ENCODE results near the gene DYSF. TPM values are rescaled to one million over a fixed set of nuclear protein-coding genes. Genes with fewer than 3 reads are reported as not detected.

DYSF gene
- total RNA-seq, 1 donor from 2014 or later, result 21.8 TPM

DNA sequence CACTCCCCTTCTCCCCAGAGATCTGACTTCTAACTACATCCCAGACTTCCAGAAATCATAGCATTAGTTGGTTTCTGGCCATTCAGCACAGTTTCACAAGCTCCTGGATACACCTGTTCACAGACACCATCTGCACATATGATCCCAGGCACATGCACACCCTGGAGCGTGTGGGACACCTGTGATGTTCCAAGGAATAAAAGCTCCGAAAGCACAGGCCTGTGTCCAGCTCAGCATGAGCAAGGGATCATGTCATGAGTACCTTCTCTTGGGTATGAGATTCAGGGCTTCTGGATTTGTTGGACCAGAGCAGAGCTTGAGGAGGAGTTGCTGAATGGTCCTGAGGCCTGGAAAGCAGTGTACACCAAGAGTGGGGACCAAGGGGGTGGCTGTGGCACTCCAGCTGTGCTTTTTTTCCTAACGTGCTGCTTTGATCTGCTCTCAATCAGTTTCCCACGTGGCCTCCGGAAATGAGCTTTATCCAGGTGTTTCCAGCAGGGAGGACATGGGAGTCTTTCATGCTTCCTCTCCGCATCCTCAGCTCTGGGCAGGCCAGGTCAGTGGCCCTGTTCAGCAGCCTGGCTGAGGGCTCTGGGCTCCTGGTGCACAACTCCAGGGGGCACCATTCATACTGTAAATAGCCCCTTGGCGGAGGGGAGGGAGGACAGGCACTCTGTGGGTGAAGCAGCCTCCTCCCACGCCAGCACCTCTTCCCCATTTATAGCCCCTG lies 1.8 kb downstream of the DYSF start:
- DNase-seq (ENCODE audit: low spot score) (no peak), ATAC-seq (no peak)
- intact Hi-C loops (cut with DNase I), result no loop called here

DNA sequence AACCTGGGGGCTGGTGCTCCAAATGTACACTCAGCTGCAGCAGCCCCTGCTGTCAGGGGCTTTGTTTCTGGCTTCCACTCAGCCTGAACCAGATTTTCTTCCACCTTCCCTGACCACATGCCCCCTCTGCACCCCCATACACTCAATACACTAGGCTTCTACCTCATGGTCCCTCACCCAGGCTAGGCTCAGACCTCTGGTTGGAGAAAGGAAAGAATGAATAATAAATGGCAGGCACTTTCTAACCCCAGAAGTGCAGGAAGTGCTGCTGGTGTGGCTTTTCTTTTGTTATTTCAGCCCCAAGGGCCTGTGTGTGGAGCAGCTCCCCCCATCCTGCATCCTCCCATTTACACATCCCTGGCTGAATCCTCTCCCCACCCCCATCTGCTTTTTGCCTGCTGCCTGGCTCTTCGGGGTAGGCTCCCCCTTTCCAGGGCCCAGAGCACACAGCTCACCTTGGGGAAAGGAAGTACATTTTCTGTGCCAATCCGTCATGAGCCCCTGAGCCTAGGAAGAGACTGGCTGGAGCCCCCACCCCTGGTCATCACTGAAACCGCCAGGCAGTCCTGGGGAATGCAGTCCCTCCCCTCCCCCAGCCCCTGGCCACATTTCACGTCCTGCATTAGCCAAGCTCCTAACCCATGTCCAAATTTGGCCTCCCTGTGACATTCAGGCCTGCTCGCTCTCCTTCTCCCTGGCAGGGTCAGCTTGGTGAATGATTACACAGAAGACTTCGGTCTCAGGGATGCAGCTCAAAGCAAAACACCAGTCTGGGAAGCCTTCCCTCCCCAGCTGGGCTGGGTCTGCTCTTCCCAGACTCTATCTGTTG lies 2.6 kb downstream of the DYSF start:
- intact Hi-C loops (cut with DNase I), result no loop called here
- no peak for DNase-seq (ENCODE audit: low spot score)
- ATAC-seq, result no peak

DNA sequence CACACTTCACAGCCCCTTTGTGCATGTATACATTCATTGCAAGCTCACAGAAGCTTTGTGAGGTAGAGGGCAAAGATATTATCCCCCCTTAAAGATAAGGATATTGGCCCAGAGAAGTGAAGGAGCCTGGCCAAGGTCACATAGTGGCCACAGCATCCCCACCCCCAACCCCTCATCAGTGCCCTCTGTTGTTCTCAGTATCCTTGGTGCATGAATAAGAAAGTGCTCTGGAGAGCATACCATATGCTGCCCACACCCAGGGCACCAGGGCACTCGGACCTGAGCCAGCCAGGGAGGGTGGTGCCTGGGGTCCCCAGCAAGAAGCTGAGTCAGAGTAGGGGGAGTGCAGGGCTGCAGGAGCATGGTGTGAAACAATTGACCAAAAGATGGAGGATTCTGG lies 3.3 kb downstream of the DYSF start:
- intact Hi-C loops (cut with DNase I), result no loop called here
- no peak for ATAC-seq
- DNase-seq (ENCODE audit: low spot score), result no peak

GRCh38 chr2:71457123-71457915 lies 4.0 kb downstream of the DYSF start:
- DNase-seq (ENCODE audit: low spot score) (no peak), ATAC-seq (no peak)
- intact Hi-C loops (cut with DNase I), result no loop called here

DNA sequence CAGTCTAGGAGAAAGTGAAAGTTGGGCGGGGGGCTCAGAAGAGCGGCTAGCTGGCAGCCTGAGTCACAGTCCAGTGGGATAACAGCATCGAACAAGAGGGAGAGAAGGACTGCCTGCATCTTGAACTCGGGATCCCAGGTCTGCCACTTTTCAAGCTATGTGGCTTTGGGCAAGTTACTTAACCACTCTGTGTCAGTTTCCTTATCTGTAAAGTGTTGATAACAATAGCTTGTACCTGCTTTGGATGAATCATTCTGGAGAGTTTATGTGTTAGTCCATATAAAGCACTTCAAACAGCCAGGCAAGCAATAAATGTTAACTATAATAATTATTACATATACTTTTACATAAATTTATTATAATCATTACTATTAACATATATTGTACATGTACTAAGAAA lies 4.6 kb downstream of the DYSF start:
- no peak for DNase-seq (ENCODE audit: low spot score)
- intact Hi-C loops (cut with DNase I), result no loop called here
- no peak for ATAC-seq

- no peak for DNase-seq (ENCODE audit: low spot score)
- intact Hi-C loops (cut with DNase I), result no loop called here
- ATAC-seq, result no peak
These were observed 5.2 kb downstream of the DYSF start for GRCh38 chr2:71458413-71459083.

- DNase-seq (ENCODE audit: low spot score) (no peak), ATAC-seq (no peak)
- intact Hi-C loops (cut with DNase I), result no loop called here
These were observed 5.7 kb downstream of the DYSF start for GRCh38 chr2:71459084-71459431.

GRCh38 chr2:71460056-71460455 lies 6.7 kb downstream of the DYSF start:
- no peak for DNase-seq (ENCODE audit: low spot score)
- intact Hi-C loops (cut with DNase I), result no loop called here
- ATAC-seq, result no peak

GRCh38 chr2:71460595-71461303 lies 7.4 kb downstream of the DYSF start:
- DNase-seq (ENCODE audit: low spot score), result no peak
- intact Hi-C loops (cut with DNase I), result no loop called here
- ATAC-seq, result no peak

GRCh38 chr2:71461304-71461671 lies 7.9 kb downstream of the DYSF start:
- intact Hi-C loops (cut with DNase I), result no loop called here
- DNase-seq (ENCODE audit: low spot score), result no peak
- no peak for ATAC-seq

DNA sequence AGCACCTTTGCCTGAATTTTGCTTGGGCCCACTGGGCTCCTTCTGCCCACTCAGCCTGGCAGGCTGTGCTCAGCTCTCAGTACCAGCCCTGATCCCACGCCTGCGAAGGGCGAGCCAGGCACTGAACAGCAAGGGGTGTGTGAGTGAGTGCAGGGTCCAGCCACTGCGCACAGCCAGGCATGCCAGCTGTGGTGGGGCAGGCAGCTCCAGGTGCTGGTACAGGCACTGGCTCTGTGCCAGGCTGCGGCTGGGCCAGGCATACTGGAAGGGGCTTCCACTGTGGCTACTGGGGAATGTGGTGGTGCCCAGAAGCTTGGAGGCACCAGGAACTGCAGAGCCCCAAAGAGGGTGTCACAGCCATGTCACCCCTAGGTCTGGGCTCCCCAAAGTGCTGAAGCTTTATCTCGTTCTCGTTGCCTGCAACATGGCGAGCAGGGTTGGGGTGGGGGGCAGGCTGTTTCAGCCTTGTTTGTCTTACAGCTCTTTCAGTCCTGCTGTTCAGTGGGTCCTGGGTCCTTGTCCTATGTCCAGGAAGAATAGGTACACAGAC lies 8.8 kb downstream of the DYSF start:
- DNase-seq (ENCODE audit: low spot score) (no peak), ATAC-seq (no peak)
- intact Hi-C loops (cut with DNase I), result no loop called here

- no peak for ATAC-seq
- intact Hi-C loops (cut with DNase I), result no loop called here
- no peak for DNase-seq (ENCODE audit: low spot score)
These were observed 9.4 kb downstream of the DYSF start for GRCh38 chr2:71462641-71463341.

- DNase-seq (ENCODE audit: low spot score) (no peak), ATAC-seq (no peak)
- intact Hi-C loops (cut with DNase I), result no loop called here
These were observed 9.9 kb downstream of the DYSF start for GRCh38 chr2:71463342-71463654.

DNA sequence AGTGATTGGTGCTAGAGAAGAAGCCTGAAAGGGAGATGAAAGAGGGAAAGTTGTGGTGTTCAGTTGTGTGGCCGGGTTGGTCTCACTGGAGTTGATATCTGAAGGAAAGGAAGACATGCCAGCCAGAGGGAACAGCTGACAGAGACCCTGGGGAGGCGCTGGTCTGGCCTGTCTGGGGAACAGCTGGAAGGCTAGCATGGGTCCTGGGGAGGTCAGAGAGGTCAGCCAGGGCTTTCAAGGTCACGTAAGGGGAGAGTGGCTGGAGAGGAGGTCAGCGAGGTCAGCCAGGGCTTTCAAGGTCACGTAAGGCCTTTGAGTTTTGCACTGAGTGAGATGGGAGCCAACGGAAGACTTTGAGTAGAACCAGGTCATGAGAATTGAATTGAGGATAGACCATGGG lies 11.0 kb downstream of the DYSF start:
- no peak for ATAC-seq
- DNase-seq (ENCODE audit: low spot score), result peak; percentile 27
- intact Hi-C loops (cut with DNase I), result no loop called here

DNA sequence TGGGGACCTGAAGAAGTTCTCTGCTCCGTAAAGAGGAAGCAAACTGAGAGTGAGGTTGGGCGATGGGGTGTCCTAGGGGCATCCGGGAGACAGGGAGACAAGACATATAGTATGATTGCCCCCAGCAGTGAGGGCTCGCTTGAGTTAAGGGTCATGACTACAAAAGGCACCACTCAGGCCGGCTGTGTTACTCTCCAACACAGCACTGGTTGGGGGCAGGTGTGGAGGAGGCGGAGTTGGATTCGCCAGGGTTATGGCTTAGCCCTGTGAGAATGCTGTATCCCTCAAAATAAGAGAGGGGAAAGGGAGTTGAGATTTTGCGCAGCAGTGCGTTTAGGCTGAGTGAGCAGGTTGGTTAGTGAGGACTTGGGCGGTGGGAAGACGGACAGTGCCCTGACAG lies 12.0 kb downstream of the DYSF start:
- ATAC-seq (no peak), DNase-seq (ENCODE audit: low spot score) (peak; percentile 26)
- intact Hi-C loops (cut with DNase I), result no loop called here

- ATAC-seq, result no peak
- DNase-seq (ENCODE audit: low spot score), result peak; percentile 53
- intact Hi-C loops (cut with DNase I), result no loop called here
These were observed 12.6 kb downstream of the DYSF start for GRCh38 chr2:71465961-71466300.

DNA sequence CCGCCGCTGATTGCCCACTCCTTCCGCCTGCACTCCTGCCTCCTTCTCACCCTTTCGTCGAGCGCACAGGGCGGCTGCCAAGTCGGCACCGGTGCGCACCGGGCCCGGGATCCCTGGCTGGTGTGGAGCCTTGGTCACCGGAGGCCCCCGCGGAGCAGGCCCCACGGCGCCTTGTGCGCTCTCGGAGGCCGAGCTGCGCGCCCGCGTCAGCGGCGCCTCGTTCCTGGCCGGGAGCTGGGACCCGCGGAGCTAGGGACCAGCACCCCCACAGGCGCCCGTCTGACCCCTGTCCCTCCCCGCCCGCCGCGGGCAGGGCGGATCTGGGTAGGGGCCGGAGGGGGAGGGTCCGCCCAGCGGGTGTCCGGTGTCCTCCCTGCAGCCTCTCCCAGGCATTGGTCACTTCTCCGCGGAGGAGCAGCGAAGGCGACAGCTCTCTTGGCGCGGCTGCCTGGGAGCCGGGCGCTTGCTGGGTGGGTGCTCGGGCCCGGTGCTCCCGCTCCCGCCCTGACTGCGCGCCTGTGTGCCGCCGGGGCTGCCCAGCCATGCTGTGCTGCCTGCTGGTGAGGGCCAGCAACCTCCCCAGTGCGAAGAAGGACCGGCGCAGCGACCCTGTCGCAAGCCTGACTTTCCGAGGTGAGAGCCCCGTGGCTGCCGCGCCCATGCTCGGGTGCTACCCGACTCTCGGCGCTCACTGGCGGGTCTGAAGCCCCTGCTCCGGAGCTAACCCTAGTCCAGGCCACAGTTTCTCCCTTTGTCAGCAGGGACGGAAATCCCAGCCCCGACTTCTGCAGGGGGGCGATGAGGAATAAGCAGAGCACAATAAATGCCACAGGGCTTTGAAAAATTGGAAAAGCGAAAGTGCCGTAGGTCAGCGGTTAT lies 13.2 kb downstream of the DYSF start:
- ATAC-seq, result peak; percentile 26
- intact Hi-C loops (cut with DNase I), result no loop called here
- DNase-seq (ENCODE audit: low spot score), result peak; percentile 57

Measured in sciatic nerve (tissue), 2 donors.